GM23338 (cell line): ENCODE measurements around the gene CERT1. TPM values are rescaled to one million over a fixed set of nuclear protein-coding genes. Genes with fewer than 3 reads are reported as not detected.

ENCODE experiments used
- ATAC-seq: fragments of 200-7000 bp; cut with Tn5 transposase; 3 replicates; pipeline ENCODE4 v1.9.1; 2020
- DNase-seq: peaks from one replicate; pipeline ENCODE4 v3.0.0-alpha.2; 2015; ENCODE audit warnings: low spot score
- H2AFZ ChIP-seq: fragments of 200-600 bp; sonication (generic); 2 replicates; pipeline ENCODE4 v1.8.0; 2016; ENCODE audit warnings: antibody characterized with exemption, mild to moderate bottlenecking, moderate library complexity
- H3F3A ChIP-seq: fragments of 200-600 bp; sonication (generic); replicated peaks from 2 replicates; pipeline ENCODE4 v1.8.0; 2017; ENCODE audit warnings: antibody characterized with exemption, mixed run types, low read depth
- H3K27ac ChIP-seq: fragments of 200-600 bp; sonication (generic); 2 replicates; pipeline ENCODE4 v1.6.1; 2016; ENCODE audit warnings: low read depth
- H3K27me3 ChIP-seq: fragments of 200-600 bp; sonication (generic); 2 replicates; pipeline ENCODE4 v1.8.0; 2016; ENCODE audit warnings: mild to moderate bottlenecking, mixed run types, moderate library complexity; ENCODE audit not compliant: insufficient read depth
- H3K36me3 ChIP-seq: fragments of 200-600 bp; sonication (generic); 2 replicates; pipeline ENCODE4 v1.8.0; 2016; ENCODE audit warnings: mild to moderate bottlenecking; ENCODE audit not compliant: insufficient read depth
- H3K4me1 ChIP-seq: fragments of 200-600 bp; sonication (generic); 2 replicates; pipeline ENCODE4 v1.8.0; 2016; ENCODE audit warnings: mild to moderate bottlenecking, moderate library complexity; ENCODE audit not compliant: insufficient read depth
- H3K4me2 ChIP-seq: fragments of 200-600 bp; sonication (generic); 2 replicates; pipeline ENCODE4 v1.7.1; 2017; ENCODE audit warnings: mixed run types
- H3K4me3 ChIP-seq: fragments of 200-600 bp; sonication (generic); 2 replicates; pipeline ENCODE4 v1.6.1; 2016; ENCODE audit warnings: mixed run types
- H3K79me2 ChIP-seq: fragments of 200-600 bp; sonication (generic); replicated peaks from 2 replicates; pipeline ENCODE4 v1.8.0; 2017; ENCODE audit warnings: mild to moderate bottlenecking; ENCODE audit not compliant: insufficient read depth
- H3K9me2 ChIP-seq: fragments of 200-600 bp; sonication (generic); 2 replicates; pipeline ENCODE4 v1.8.0; 2017; ENCODE audit not compliant: insufficient read depth
- H4K20me1 ChIP-seq: fragments of 200-600 bp; sonication (generic); replicated peaks from 2 replicates; pipeline ENCODE4 v1.8.0; 2017; ENCODE audit warnings: mild to moderate bottlenecking; ENCODE audit not compliant: insufficient read depth
- H3K27ac Mint-ChIP-seq: 2 replicates; pipeline ENCODE4 v1.8.0; 2020; ENCODE audit warnings: inconsistent platforms, mild to moderate bottlenecking, moderate library complexity, mixed read lengths
- H3K27me3 Mint-ChIP-seq: 3 replicates; pipeline ENCODE4 v1.8.0; 2022; ENCODE audit warnings: low read depth, mild to moderate bottlenecking, moderate library complexity, mixed read lengths, inconsistent platforms; ENCODE audit not compliant: insufficient read depth, poor library complexity
- H3K36me3 Mint-ChIP-seq: 3 replicates; pipeline ENCODE4 v1.8.0; 2021; ENCODE audit warnings: low read depth, mild to moderate bottlenecking, inconsistent platforms, moderate library complexity, mixed read lengths
- H3K4me1 Mint-ChIP-seq: 3 replicates; pipeline ENCODE4 v1.8.0; 2020; ENCODE audit warnings: mild to moderate bottlenecking, inconsistent platforms, mixed read lengths
- H3K4me3 Mint-ChIP-seq: 3 replicates; pipeline ENCODE4 v1.8.0; 2021; ENCODE audit warnings: moderate library complexity, mild to moderate bottlenecking, inconsistent platforms, mixed read lengths
- H3K9me3 Mint-ChIP-seq: 3 replicates; pipeline ENCODE4 v1.8.0; 2020; ENCODE audit warnings: moderate library complexity, mild to moderate bottlenecking, inconsistent platforms, mixed read lengths
- CTCF ChIP-seq, 2 experiments: fragments of 200-600 bp in 1 of 2; sonication (generic) in 1 of 2; conservative IDR thresholded peaks; 2 replicates each; pipeline versions ENCODE4 v1.5.1 to v1.6.1; 2016 to 2017; ENCODE audit warnings: antibody characterized with exemption in 2 of 2, low read depth in 2 of 2, mild to moderate bottlenecking in 2 of 2, moderate library complexity in 1 of 2
- ETS1 ChIP-seq: IDR thresholded peaks from 2 replicates; pipeline ENCODE4 v1.6.1; 2016; ENCODE audit warnings: antibody characterized with exemption
- EZH2phosphoT487 ChIP-seq: fragments of 200-600 bp; sonication (generic); IDR thresholded peaks from one replicate; pipeline ENCODE4 v1.8.1; 2018; ENCODE audit warnings: antibody characterized with exemption; ENCODE audit not compliant: unreplicated experiment
- JUNB ChIP-seq: IDR thresholded peaks from one replicate; pipeline ENCODE4 v1.6.1; 2016; ENCODE audit warnings: antibody characterized with exemption; ENCODE audit not compliant: unreplicated experiment
- NANOG ChIP-seq: IDR thresholded peaks from 2 replicates; pipeline ENCODE4 v1.6.1; 2016; ENCODE audit warnings: antibody characterized with exemption, borderline replicate concordance
- POLR2AphosphoS5 ChIP-seq: IDR thresholded peaks from 2 replicates; pipeline ENCODE4 v1.6.1; 2016; ENCODE audit warnings: antibody characterized with exemption, low read depth
- REST ChIP-seq: IDR thresholded peaks from one replicate; pipeline ENCODE4 v1.6.1; 2018; ENCODE audit warnings: antibody characterized with exemption; ENCODE audit not compliant: unreplicated experiment
- ZNF114 ChIP-seq: fragments of 250-450 bp; sonication (Bioruptor Pico); IDR thresholded peaks from 2 replicates; pipeline ENCODE4 v1.5.0; 2020; ENCODE audit warnings: mild to moderate bottlenecking, moderate library complexity
- ZNF462 ChIP-seq: fragments of 250-450 bp; sonication (Bioruptor Pico); IDR thresholded peaks from 2 replicates; pipeline ENCODE4 v1.5.0; 2020; ENCODE audit warnings: mild to moderate bottlenecking, moderate library complexity
- polyA plus RNA-seq: library from polyadenylated mRNA; unstranded; fragments of >200 nt; fragmentation: Nextera tagmentation; extraction: Ambion mirVana; gene quantifications from 2 replicates; pipeline ENCODE4 v1.2.1, GENCODE V29; 2016
- total RNA-seq: library from RNA; depleted of rRNA; stranded (reverse); fragments of >200 nt; shearing (Covaris generic); gene quantifications from 2 replicates; pipeline ENCODE4 v1.2.3, GENCODE V29; 2014

CERT1 gene
- total and polyA plus RNA-seq, 2 experiments from 2014 or later, result 36.5 to 40.7 TPM

- no peak overlapping the region for H2AFZ ChIP-seq
- no peaks in the 10 kb centered on the region for H4K20me1 ChIP-seq
- no peak overlapping the region for H3K4me2 ChIP-seq
- no peak overlapping the region for H3K27ac Mint-ChIP-seq
- no peaks in the 10 kb centered on the region for H3K4me1 ChIP-seq
- no peaks in the 10 kb centered on the region for H3K36me3 ChIP-seq
- H3K36me3 Mint-ChIP-seq, result peaks cover 22% of the 10 kb centered on the region; the same call in 2 of the 3 replicates
- H3K27me3 Mint-ChIP-seq, result no peaks in the 10 kb centered on the region
- H3K4me3 Mint-ChIP-seq, result no peak overlapping the region
- ATAC-seq, result no peak
- H3K79me2 ChIP-seq, result peaks cover 4% of the 10 kb centered on the region
- H3K27me3 ChIP-seq, result no peaks in the 10 kb centered on the region
- H3F3A ChIP-seq, result no peaks in the 10 kb centered on the region
- H3K9me2 ChIP-seq, result no peaks in the 10 kb centered on the region
- peaks cover 14% of the 10 kb centered on the region for H3K9me3 Mint-ChIP-seq
- no peak for DNase-seq
- no peak overlapping the region for H3K4me3 ChIP-seq
- H3K27ac ChIP-seq, result no peak overlapping the region
- TF ChIP-seq POLR2AphosphoS5, result no peak
- no peak for TF ChIP-seq ZNF462 (CRISPR knock-in tag)
- no peak for TF ChIP-seq CTCF (conservative IDR thresholded peaks at IDR 0.05; ENCODE audit: low read depth in 2 of 2)
- TF ChIP-seq JUNB, result no peak
- no peak for TF ChIP-seq ZNF114 (CRISPR knock-in tag)
- TF ChIP-seq ETS1, result no peak
- TF ChIP-seq REST, result no peak
- no peak for TF ChIP-seq EZH2phosphoT487
- no peak for TF ChIP-seq NANOG
- peaks cover 2% of the 10 kb centered on the region; the same call in 1 of the 3 replicates for H3K4me1 Mint-ChIP-seq
Observed at GRCh38 chr5:75558981-75559632, 47.7 kb upstream of the CERT1 start.
